Thoracic aorta endothelial cell (primary cell): ENCODE data around the gene PANK4. TPM values are rescaled to one million over a fixed set of nuclear protein-coding genes. Genes with fewer than 3 reads are reported as not detected.

ENCODE experiments used
- total RNA-seq: library from RNA; depleted of rRNA; stranded (reverse); fragments of >200 nt; gene quantifications from 2 replicates; pipeline ENCODE4 v1.2.3, GENCODE V29; 2012

PANK4 gene
- total RNA-seq, result 25.8 and 27.1 TPM in 2 replicates

GRCh38 chr1:2525920-2526823, at the start of gene PANK4:
Gene PANK4 (minus strand): TSS chr1:2526596. CDS start chr1:2526587, 9 bp downstream.

GRCh38 chr1:2556277-2556677, 29.9 kb upstream of the PANK4 start, which contains the start of gene TNFRSF14:
Gene TNFRSF14 (plus strand): TSS chr1:2556371. CDS start chr1:2556665, 294 bp downstream.

GRCh38 chr1:2529784-2530512, 3.6 kb upstream of the PANK4 start, which contains the start of gene HES5:
Gene HES5 (minus strand): TSS chr1:2530263. CDS start chr1:2530164, 99 bp downstream.

GRCh38 chr1:2476061-2476999, 50.1 kb downstream of the PANK4 start, which contains the start of gene PLCH2:
Gene PLCH2 (plus strand): TSS chr1:2476289. CDS start chr1:2476589, 300 bp downstream.

Other genes with a start within 250 kb of the PANK4 start
- 5.1 and 7.1 TPM in 2 replicates for gene MORN1, start 135.0 kb downstream of the PANK4 start, total RNA-seq
- 120 and 144 TPM in 2 replicates for gene RER1, start 134.8 kb downstream of the PANK4 start, total RNA-seq
- gene PEX10, start 114.0 kb downstream of the PANK4 start, total RNA-seq, result 19.8 and 26.8 TPM in 2 replicates
- gene PLCH2, start 50.3 kb downstream of the PANK4 start, total RNA-seq, result under 0.01 and 0.07 TPM in 2 replicates
- not detected in 2 replicates for gene HES5, start 3.7 kb upstream of the PANK4 start, total RNA-seq
- gene TNFRSF14, start 29.8 kb upstream of the PANK4 start, total RNA-seq, result 20.9 and 21.3 TPM in 2 replicates
- gene PRXL2B, start 60.2 kb upstream of the PANK4 start, total RNA-seq, result 32.0 and 41.6 TPM in 2 replicates
- 1.1 and 3.5 TPM in 2 replicates for gene MMEL1, start 106.4 kb upstream of the PANK4 start, total RNA-seq